ENCODE data around the gene SPAG16.

DNA sequence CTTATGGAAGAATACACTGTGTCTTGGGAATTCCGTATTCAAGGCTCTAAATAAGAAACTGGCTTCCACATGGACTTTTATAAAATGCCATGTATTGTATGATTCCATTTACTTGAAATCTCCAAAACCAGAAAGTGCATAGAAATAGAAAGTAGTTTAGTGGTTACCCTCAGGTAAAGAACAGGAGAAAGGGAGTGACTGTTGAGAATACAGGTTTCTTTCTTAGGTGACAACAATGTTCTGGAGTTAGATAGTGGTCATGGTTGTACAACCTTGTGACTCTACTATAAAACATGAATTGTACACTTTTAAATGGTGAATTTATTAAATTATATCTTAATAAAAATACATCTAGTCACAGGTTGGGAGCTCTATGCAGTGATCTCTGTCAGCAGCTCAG lies 481.8 kb downstream of the SPAG16 start:
- TF ChIP-seq, protein P1, sequence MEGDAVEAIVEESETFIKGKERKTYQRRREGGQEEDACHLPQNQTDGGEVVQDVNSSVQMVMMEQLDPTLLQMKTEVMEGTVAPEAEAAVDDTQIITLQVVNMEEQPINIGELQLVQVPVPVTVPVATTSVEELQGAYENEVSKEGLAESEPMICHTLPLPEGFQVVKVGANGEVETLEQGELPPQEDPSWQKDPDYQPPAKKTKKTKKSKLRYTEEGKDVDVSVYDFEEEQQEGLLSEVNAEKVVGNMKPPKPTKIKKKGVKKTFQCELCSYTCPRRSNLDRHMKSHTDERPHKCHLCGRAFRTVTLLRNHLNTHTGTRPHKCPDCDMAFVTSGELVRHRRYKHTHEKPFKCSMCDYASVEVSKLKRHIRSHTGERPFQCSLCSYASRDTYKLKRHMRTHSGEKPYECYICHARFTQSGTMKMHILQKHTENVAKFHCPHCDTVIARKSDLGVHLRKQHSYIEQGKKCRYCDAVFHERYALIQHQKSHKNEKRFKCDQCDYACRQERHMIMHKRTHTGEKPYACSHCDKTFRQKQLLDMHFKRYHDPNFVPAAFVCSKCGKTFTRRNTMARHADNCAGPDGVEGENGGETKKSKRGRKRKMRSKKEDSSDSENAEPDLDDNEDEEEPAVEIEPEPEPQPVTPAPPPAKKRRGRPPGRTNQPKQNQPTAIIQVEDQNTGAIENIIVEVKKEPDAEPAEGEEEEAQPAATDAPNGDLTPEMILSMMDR (IDR thresholded peaks at IDR 0.05; ENCODE audit: insufficient read depth, low read length): no peak
- TF ChIP-seq, protein P2, sequence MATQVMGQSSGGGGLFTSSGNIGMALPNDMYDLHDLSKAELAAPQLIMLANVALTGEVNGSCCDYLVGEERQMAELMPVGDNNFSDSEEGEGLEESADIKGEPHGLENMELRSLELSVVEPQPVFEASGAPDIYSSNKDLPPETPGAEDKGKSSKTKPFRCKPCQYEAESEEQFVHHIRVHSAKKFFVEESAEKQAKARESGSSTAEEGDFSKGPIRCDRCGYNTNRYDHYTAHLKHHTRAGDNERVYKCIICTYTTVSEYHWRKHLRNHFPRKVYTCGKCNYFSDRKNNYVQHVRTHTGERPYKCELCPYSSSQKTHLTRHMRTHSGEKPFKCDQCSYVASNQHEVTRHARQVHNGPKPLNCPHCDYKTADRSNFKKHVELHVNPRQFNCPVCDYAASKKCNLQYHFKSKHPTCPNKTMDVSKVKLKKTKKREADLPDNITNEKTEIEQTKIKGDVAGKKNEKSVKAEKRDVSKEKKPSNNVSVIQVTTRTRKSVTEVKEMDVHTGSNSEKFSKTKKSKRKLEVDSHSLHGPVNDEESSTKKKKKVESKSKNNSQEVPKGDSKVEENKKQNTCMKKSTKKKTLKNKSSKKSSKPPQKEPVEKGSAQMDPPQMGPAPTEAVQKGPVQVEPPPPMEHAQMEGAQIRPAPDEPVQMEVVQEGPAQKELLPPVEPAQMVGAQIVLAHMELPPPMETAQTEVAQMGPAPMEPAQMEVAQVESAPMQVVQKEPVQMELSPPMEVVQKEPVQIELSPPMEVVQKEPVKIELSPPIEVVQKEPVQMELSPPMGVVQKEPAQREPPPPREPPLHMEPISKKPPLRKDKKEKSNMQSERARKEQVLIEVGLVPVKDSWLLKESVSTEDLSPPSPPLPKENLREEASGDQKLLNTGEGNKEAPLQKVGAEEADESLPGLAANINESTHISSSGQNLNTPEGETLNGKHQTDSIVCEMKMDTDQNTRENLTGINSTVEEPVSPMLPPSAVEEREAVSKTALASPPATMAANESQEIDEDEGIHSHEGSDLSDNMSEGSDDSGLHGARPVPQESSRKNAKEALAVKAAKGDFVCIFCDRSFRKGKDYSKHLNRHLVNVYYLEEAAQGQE (IDR thresholded peaks at IDR 0.05; ENCODE audit: insufficient replicate concordance, low read depth): no peak
- TF ChIP-seq POLR2AphosphoS5 (IDR thresholded peaks at IDR 0.05; ENCODE audit: low read depth) (no peak), GABPA (IDR thresholded peaks at IDR 0.05; ENCODE audit: low read depth) (no peak), SPI1 (IDR thresholded peaks at IDR 0.05; ENCODE audit: borderline replicate concordance, low read depth) (no peak)

Data from HL-60 (cell line).